Fibroblast of skin of left quadriceps (primary cell): ENCODE measurements around the gene ZNF20.

ENCODE experiments used
- DNase-seq, 2 experiments: peaks; one replicate each; pipeline ENCODE4 v3.0.0-alpha.2; 2013; ENCODE audit warnings: low read depth in 2 of 2

The ZNF20 gene

DNA sequence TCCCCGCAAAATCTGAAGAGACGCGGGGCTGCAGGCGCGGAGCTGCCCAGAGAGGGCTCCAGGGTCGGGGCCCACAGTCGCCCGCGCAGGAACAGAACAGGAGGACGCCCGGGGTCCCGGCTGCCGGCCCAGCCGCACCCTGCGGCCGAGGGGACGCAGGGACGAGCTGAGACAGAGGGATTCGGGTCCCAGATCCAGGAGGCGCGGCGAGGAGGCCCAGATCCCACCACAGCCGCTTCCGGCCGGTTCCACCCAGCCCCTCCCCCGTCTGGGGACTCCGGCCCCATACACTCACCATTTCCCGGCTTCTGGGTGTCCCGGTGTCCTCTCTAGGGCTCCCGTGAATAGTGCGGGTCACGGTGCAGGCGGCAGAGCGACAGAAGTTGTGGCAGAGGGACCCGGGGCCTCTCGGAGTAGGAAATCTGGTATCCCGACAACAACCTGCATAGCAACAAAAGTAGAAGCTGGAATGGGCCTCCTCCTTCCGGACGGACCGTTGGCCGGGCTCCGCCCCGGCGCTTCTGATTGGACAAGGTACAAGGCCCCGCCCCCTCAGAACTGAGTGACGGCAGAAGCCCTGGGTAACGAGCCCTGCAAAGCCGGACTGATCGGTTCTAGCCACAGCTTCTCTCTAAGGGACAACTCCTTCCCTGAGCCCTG is at the start of gene ZNF20:
Gene ZNF20, minus strand, starts transcription at position 466 of the 660 bp plus-strand sequence. Its CDS starts 168 bp downstream, at position 298.
- peak; percentile 75 to 81 for DNase-seq

DNA sequence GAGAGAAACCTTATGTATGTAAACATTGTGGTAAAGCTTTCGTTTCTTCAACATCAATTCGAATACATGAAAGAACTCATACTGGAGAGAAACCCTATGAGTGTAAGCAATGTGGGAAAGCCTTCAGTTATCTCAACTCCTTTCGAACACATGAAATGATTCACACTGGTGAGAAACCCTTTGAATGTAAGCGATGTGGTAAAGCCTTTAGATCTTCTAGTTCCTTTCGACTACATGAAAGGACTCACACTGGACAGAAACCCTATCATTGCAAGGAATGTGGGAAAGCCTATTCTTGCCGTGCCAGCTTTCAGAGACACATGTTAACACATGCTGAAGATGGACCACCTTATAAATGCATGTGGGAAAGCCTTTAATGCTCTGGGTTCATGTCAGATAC is 47.5 kb upstream of the ZNF20 start:
- no peak for DNase-seq

DNA sequence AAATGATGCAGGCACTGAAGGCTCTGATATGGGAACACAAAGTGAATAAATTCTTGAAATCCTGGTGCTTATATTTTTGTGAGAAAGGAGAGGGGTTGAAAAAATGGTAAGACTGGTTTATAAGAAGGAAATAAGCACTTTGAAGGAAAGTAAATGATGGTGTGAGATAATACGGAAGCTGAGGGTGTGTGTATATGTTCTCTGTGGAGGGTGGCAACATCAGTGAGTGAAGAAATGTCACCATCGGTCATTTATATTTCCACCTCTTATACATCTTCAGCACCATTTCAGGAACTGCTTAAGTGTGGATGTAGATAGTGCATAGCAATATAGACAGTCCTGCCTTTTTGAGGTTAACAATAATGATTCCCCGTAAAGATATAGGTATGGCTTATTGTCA is 40.2 kb upstream of the ZNF20 start:
- no peak for DNase-seq

DNA sequence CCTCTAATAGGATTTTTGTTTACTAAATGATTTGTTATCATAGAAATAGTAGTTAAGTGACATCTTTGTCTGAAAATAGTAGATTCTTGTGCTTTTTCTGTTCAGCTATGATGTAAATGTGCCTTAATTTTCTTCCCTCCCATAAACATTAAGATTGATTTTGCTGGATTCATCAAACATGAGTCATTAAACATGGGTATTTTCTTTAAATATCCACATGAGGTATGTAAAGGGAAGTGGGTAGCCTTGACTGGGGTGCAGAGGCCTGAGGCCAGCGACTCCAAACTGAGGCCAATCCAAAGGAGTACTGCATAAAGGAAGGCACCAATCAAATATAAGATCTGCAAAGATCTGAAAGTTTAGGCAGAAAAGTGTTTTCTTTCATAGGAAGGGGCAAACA is 26.5 kb upstream of the ZNF20 start:
- DNase-seq, result no peak

DNA sequence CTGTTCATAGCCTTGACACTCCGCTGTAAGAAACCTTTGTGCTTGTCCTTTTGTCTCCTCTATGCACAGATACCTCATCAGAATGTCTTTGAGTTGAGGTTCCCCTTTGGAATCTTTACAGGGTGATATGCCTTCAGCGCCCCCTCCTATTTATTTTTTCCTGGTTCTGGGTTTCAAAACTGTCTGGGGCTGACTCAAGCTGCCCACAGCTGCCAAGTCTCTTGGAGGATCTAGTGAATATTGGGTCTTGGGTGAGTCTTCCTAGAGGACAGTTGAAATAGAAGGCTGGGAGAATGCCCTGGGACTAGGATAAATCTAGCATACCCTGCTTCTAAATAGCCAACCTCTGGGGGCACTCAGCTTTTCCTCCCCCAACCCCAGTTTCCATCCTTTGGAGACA is 23.7 kb upstream of the ZNF20 start:
- no peak for DNase-seq

GRCh38 chr19:12162882-12163806 is 23.0 kb upstream of the ZNF20 start, which contains the start of gene ZNF136:
ZNF136 (plus strand) TSS chr19:12163096; CDS start chr19:12163204, 108 bp downstream.
- peak; percentile 85 to 87 for DNase-seq

DNA sequence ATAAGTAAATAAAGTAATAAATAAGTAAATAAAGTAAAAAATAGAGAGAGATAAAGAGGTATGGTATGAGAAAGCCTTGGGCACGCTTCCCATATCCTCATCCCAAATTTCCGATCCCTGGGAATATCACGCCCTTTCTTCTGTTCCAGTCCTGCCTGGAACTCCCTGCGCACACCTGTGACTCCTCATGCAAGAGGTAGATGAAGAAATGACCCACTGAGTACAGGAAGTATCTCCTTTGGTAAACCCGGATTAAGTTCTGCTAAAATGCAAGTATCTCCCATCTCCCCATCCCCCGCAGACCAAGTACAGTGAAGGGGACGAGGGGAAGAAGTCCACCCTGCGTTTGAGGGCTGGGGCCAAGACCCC is 22.3 kb upstream of the ZNF20 start:
- no peak for DNase-seq

DNA sequence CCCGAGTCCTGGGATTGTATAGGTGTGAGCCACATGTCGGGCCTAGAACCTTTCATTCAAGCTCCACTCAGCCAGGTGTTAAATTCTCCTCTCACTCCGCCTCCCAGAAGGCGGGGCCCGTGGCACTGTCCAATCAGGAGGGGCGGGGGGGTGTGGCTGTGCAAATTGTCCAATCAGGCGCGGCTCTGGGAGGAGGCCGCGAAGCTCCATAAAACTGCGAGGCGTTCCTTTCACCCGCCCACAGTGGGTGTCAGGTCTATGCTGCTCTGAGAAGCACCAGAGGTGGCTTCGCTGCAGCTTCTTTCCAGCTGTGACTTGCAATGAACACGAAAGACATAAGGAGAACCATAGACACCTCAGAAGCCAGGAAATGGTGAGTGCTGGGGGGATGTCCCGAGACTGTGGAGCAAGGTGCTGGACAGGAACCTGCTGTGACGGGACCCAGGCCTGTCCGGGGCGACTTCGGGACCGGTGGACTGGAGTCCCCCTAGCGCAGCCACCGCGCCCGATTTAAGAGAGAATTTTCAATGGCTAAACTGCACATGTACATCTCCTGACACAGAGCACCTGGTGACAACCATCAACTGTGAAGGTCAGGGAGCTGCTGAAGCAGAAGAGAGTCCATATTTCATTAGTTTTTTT is 19.7 kb upstream of the ZNF20 start:
- no peak for DNase-seq

- DNase-seq, result peak; percentile 49 to 67
Observed at GRCh38 chr19:12156223-12157058, 16.3 kb upstream of the ZNF20 start, which contains the start of gene ZNF625. ZNF625 (minus strand) TSS chr19:12156734; CDS start chr19:12156558, 176 bp downstream.

DNA sequence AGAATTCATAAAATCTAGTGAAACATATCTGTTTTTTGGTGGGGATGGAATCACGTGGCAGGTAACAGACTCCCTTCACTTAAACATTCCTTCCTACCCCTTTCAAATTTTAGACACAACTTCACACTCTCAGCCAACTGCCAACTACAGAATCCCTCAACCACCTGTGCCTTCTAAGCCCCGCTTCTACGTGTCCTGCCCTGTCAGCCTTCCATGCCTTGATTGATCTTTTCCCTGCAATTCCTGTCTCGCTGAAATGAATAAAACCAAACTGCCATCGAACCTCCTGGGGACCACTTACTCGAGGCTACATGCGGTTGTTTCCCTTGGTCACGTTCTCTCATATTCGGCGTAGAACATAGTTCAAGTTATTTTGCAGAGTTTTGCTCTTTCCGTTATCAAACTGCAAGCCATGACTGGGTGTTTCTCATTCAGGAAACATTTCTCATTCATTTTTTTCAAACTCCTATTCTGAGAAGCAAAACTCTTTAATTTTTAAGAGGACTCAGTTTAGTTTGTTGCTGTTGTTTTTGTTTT is 15.2 kb upstream of the ZNF20 start:
- no peak for DNase-seq

DNA sequence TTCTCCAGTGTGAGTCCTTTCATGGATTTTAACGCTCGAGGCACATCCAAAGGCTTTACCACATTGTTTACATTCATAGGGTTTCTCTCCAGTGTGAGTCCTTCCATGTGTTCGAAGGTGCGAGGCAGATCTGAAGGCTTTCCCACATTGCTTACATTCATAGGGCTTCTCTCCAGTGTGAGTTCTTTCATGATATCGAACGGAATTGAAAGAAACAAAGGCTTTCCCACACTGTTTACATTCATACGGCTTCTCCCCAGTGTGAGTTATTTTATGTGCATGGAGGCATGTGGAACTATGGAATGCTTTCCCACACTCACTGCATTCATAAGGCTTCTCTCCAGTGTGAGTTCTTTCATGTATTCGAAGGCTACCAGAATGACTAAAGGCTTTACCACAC is 5.2 kb upstream of the ZNF20 start:
- no peak for DNase-seq

DNA sequence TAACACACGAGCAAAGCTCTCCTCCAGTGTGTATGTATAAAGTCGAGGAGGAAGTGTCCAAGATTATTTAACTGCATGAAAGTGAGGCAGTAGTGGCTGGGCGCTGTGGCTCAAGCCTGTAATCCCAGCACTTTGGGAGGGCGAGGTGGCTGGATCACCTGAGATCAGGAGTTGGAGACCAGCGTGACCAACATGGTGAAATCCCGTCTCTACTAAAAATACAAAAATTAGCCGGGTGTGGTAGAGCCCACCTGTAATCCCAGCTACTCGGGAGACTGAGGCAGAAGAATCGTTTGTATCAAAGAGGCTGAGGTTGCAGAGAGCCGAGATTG is 1.2 kb upstream of the ZNF20 start:
- DNase-seq, result no peak

DNA sequence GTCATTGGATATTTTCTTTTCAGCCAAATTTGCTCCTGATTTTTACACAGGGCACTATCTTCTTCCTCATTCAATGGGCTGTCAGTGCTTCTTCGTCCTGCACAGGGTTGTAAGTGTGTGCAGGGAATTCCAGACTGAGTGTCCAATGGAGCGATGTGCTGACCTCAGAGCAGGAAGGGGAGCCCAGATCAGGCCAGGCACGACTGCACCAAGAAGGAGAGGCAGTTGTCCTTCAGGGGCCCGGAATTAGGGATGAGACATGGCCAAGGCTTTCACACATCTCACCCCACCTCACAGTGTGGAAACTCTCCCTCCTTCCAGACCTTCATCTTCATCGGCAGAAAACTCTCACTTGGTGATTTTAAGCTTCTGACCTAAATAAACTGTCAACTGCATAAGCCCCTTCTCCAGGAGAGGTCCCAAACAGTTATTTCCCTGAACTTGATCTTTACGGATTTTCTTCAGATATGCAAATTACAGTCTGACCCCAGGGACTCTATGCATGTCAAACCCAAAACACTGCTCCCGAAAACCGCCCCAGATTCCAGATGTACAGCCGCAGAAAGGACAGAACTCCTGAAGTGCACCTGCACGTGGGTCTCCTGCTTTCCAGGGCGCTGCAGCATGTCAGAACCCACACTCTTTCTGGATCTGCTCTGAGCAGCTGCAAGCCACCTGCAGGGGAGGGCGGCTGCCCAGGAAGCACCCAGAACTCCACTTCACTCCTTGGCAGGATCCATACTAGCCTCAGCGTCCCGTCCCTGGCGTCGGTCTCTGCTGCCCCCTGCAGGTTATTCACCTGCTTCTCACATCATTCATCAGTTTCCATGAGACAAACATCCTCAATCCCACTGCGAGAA is 625 bp upstream of the ZNF20 start:
- peak; percentile 61 to 62 for DNase-seq

DNA sequence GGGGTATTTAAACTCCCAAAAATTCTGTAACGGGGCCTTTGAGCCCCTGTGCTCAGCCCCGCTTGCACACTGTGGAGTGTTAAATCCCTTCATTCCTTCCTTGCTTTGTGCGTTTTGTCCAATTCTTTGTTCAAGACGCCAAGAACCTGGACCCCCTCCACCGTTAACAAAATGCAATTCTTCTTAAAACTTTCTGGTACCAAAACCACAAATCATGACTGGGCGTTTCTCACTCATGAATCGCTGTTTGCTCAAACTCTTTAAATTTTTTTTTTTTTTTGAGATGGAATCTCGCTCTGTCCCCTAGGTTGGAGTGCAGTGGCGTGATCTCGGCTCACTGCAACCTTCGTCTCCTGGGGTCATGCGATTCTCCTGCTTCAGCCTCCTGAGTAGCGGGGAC is 881 bp downstream of the ZNF20 start:
- DNase-seq, result no peak

DNA sequence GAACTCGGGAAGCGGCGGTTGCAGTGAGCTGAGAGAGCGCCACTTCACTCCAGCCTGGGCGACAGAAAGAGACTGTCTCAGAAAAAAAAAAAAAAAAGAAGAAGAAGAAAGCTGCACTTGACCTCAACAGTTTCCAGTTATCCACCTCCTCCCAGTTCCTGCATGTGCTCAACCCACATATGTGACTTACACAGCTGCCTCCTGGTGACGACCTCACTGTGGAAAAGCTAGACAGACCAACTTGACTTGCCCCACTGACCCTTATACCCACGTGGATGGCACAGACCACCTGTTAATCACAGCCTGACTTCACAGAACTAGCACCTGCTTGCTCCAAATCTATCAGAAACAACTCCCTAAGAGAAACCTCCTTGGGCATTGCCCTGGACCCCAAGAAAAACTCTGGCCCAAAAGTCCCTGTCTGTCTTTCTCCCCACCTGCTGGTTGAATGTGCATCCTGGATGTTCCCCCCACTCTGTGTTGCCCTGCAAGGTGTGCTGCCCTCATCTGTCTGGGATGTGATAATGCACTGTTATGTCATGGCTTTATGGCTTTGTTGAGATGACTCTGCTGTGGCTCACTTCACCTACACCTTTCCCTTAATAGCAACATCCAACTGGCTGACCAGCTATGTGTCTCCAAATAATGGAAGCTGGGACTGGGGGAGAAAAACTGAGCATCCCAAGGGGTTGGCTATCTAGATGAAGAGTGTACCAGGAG is 2.8 kb downstream of the ZNF20 start:
- no peak for DNase-seq

DNA sequence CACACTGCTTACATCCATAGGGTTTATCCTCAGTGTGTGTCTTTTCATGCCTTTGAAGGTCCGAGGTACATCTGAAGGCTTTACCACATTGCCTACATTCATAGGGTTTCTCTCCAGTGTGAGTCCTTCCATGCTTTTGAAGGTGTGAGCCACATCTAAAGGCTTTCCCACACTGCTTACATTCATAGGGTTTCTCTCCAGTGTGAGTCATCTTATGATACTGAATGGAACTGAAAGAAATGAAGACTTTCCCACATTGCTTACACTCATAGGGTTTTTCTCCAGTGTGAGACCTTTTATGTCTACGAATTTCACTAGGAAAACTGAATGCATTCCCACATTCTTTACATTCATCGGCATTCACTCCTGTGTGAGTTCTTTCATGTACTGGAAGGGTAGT is 7.1 kb downstream of the ZNF20 start:
- no peak for DNase-seq

- DNase-seq, result no peak
Observed at GRCh38 chr19:12126707-12127106, 13.4 kb downstream of the ZNF20 start.

DNA sequence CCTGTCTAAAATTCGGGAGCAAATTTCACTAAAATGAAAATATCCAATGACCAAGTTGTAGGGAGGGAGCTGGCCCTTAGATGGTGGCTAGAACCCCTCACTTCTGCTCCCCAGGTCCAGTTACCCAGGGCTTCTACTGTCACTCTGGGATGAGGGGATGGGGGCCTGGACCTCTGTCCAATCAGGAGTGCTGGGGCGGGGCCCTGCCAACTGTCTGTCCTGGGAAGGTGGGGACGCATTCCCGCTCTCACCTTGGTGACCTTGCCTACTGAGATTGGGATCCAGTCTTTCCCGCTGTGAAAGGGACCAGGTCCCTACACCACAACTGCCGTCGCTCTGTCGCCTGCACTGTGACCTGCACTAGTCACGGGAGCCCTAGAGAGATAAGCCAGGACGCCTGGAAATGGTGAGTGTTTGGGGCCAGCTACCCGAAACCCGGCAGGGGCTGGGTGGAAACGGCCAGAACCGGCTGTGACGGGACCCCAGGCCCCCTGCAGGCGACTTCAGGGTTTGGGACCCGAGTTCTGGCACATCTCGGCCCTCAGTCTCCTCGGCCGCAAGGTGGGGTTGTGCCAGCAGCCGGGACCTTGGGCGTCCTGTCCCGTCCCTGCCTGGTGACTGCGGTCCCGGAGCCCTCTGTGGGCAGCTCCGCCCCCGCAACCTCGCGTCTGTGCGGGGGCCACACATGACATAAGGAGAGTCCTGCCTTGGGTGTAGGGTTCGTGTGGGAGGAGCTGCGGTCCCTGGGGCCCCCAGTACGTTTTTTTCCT is 22.8 kb downstream of the ZNF20 start:
- no peak for DNase-seq

DNA sequence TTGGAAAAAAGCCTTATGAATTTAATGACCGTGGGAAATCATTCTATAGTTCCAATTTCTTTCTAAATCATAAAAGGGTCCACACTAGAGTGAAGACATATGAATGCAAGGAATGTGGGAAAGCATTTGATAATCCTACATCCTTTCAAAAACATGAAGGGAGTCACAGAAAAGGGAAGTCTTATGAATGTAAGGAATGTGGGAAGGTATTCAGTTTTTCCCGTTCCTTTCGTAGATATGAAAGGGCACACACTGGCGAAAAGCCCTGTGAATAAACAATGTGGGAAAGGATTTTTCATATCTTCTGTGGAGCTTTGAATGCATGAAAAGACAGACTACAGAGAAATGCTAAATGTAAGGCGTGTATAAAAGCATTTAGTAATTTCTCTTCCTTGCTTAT is 27.0 kb downstream of the ZNF20 start:
- DNase-seq, result no peak
